GM12878 (cell line): ENCODE data around the gene AGER. TPM values are rescaled to one million over a fixed set of nuclear protein-coding genes. Genes with fewer than 3 reads are reported as not detected.

Experiments used
- ATAC-seq: fragments of 200-7000 bp; cut with Tn5 transposase; 3 replicates; pipeline ENCODE4 v1.9.1; 2020; ENCODE audit warnings: mild to moderate bottlenecking, moderate library complexity
- BruUV-seq: library from RNA; stranded (reverse); fragments of 400-500 nt; replicated peaks from 2 replicates; lab custom pipeline; 2021; lab: Mats Ljungman, UMichigan
- CTCF ChIA-PET: fragments of 300-600 bp; sonication (Branson Sonifier 250); formaldehyde crosslinking; extraction: SDS; loops from one replicate; lab custom pipeline; 2021; ENCODE audit warnings: inconsistent platforms; lab: Yijun Ruan, JAX
- POLR2A ChIA-PET: fragments of 350-600 bp; formaldehyde crosslinking; extraction: SDS; loops from one replicate; lab custom pipeline; 2021; ENCODE audit warnings: inconsistent platforms; lab: Charles Lee
- RAD21 ChIA-PET: fragments of 300-600 bp; sonication (Branson Sonifier 250); formaldehyde crosslinking; loops from one replicate; lab custom pipeline; 2023; ENCODE audit warnings: antibody characterized with exemption; ENCODE audit not compliant: unreplicated experiment; lab: Charles Lee
- SMC1A ChIA-PET: fragments of 300-600 bp; sonication (Branson Sonifier 250); formaldehyde crosslinking; loops from one replicate; lab custom pipeline; 2023; ENCODE audit not compliant: unreplicated experiment, uncharacterized antibody; lab: Charles Lee
- DNase-seq: peaks from one replicate; pipeline ENCODE4 v3.0.0-alpha.2; 2011; ENCODE audit warnings: low read depth, low spot score
- FAIRE-seq: peaks from 3 replicates; lab custom pipeline; 2011; peaks lifted over from hg19 to GRCh38; lab: Jason Lieb, UNC
- H2AFZ ChIP-seq: 2 replicates; pipeline ENCODE4 v1.6.0; 2011; ENCODE audit warnings: low read depth, low read length, control low read depth; ENCODE audit not compliant: control insufficient read depth
- H3K27ac ChIP-seq: 2 replicates; pipeline ENCODE4 v1.5.1; 2011; ENCODE audit warnings: control low read depth; ENCODE audit not compliant: control insufficient read depth, insufficient read depth
- H3K27me3 ChIP-seq, 2 experiments: replicated peaks in 1 of 2; 2 replicates each; pipeline versions ENCODE4 v1.6.0 to v1.6.1; 2011; ENCODE audit warnings: low read length in 1 of 2; ENCODE audit not compliant: control insufficient read depth in 2 of 2, insufficient read depth in 2 of 2
- H3K36me3 ChIP-seq, 2 experiments: 2 replicates each; pipeline ENCODE4 v1.5.1; 2011; ENCODE audit warnings: low read length in 1 of 2; ENCODE audit not compliant: control insufficient read depth in 2 of 2, insufficient read depth in 2 of 2
- H3K4me1 ChIP-seq: 2 replicates; pipeline ENCODE4 v1.6.1; 2011; ENCODE audit warnings: mild to moderate bottlenecking, low read length, moderate library complexity, mixed read lengths; ENCODE audit not compliant: control insufficient read depth, insufficient read depth
- H3K4me2 ChIP-seq: 2 replicates; pipeline ENCODE4 v1.6.0; 2011; ENCODE audit warnings: control low read depth; ENCODE audit not compliant: control insufficient read depth, insufficient read depth
- H3K4me3 ChIP-seq: fragments of 200-600 bp; sonication (generic); 2 replicates; pipeline ENCODE4 v1.5.1; 2016
- H3K79me2 ChIP-seq: 2 replicates; pipeline ENCODE4 v1.6.0; 2011; ENCODE audit warnings: low read length; ENCODE audit not compliant: control insufficient read depth, insufficient read depth
- H3K9ac ChIP-seq: 2 replicates; pipeline ENCODE4 v1.8.0; 2011; ENCODE audit warnings: low read length, control low read depth, mixed read lengths; ENCODE audit not compliant: control insufficient read depth, insufficient read depth
- H3K9me3 ChIP-seq: replicated peaks from 3 replicates; pipeline ENCODE4 v1.5.1; 2011; ENCODE audit warnings: mild to moderate bottlenecking, low read length; ENCODE audit not compliant: control insufficient read depth, insufficient read depth
- H4K20me1 ChIP-seq: 2 replicates; pipeline ENCODE4 v1.6.0; 2011; ENCODE audit not compliant: control insufficient read depth, insufficient read depth
- BHLHE40 ChIP-seq, 2 experiments: fragments of 450-650 bp in 1 of 2; IDR thresholded peaks; 2 replicates each; pipeline ENCODE4 v1.6.1; 2011 to 2017; ENCODE audit warnings: low read depth in 2 of 2, borderline replicate concordance in 1 of 2, improper control_type of control experiment in 1 of 2, low read length in 1 of 2, mild to moderate bottlenecking in 1 of 2
- CBX3 ChIP-seq: fragments of 200-600 bp; sonication (generic); IDR thresholded peaks from 2 replicates; pipeline ENCODE4 v1.6.1; 2016; ENCODE audit warnings: low read depth, borderline replicate concordance
- IKZF2 ChIP-seq, 2 experiments: fragments of 450-650 bp; IDR thresholded peaks; 2 replicates each; pipeline ENCODE4 v1.6.1; 2017; ENCODE audit warnings: mild to moderate bottlenecking in 2 of 2, moderate library complexity in 2 of 2
- NBN ChIP-seq: fragments of 450-650 bp; IDR thresholded peaks from 2 replicates; pipeline ENCODE4 v1.6.1; 2016
- NR2C2 ChIP-seq: IDR thresholded peaks from 2 replicates; pipeline ENCODE4 v1.6.1; 2011; ENCODE audit warnings: borderline replicate concordance, low read depth; ENCODE audit not compliant: control insufficient read depth, insufficient read length
- PKNOX1 ChIP-seq: fragments of 450-650 bp; IDR thresholded peaks from 2 replicates; pipeline ENCODE4 v1.6.1; 2016; ENCODE audit warnings: mild to moderate bottlenecking
- POLR2AphosphoS5 ChIP-seq: IDR thresholded peaks from 2 replicates; pipeline ENCODE4 v1.6.1; 2011; ENCODE audit warnings: mild to moderate bottlenecking, low read length, inconsistent platforms
- RB1 ChIP-seq: fragments of 450-650 bp; formaldehyde crosslinking; IDR thresholded peaks from 2 replicates; pipeline ENCODE4 v1.6.1; 2017; ENCODE audit warnings: mild to moderate bottlenecking, borderline replicate concordance
- SREBF1 ChIP-seq: IDR thresholded peaks from 2 replicates; pipeline ENCODE4 v1.6.1; 2012; ENCODE audit warnings: mild to moderate bottlenecking, low read length
- TAF1 ChIP-seq: IDR thresholded peaks from 2 replicates; pipeline ENCODE4 v1.6.1; 2011; ENCODE audit warnings: mild to moderate bottlenecking, low read depth, low read length, borderline replicate concordance
- TBL1XR1 ChIP-seq: IDR thresholded peaks from 2 replicates; pipeline ENCODE4 v1.6.1; 2012; ENCODE audit warnings: low read depth, low read length, improper control_type of control experiment
- ZNF592 ChIP-seq: fragments of 450-650 bp; IDR thresholded peaks from 2 replicates; pipeline ENCODE4 v1.6.1; 2017; ENCODE audit warnings: mild to moderate bottlenecking, moderate library complexity
- WGBS: methylation state at CpG from one replicate; pipeline ENCODE4 v1.1.6; 2016; ENCODE audit warnings: low lambda C conversion rate; ENCODE audit not compliant: insufficient replicate concordance, insufficient coverage; ENCODE audit errors: missing lambda C conversion rate; 5-methylcytosine and 5-hydroxymethylcytosine counted together
- in situ Hi-C: fragments of 300-500 bp; cut with MboI; formaldehyde crosslinking; loops from 9 replicates; pipeline ENCODE4 v1.14.3; 2018; ENCODE audit warnings: mixed read lengths
- intact Hi-C: fragments of 100-400 bp; cut with micrococcal nuclease; formaldehyde crosslinking; loops from one replicate; pipeline ENCODE4 v1.14.2; 2022; ENCODE audit not compliant: unreplicated experiment
- polyA plus RNA-seq, 11 experiments: library from polyadenylated mRNA; depleted of rRNA in 4 of 11; unstranded in 6 of 11; stranded (reverse) in 5 of 11; fragments of >200 nt; fragmentation: Nextera tagmentation in 4 of 11; fragmentation: Illumina TruSeq in 1 of 11; extraction: Ambion mirVana in 4 of 11; extraction: Trizol in 1 of 11; gene quantifications; 1 replicate in 1 of 11; 2 replicates in 10 of 11; pipeline versions ENCODE4 v1.2.1 to v1.2.3, GENCODE V29; 2011 to 2016; ENCODE audit warnings: inconsistent platforms in 2 of 11, missing spikeins in 2 of 11, low read depth in 1 of 11
- total RNA-seq, 4 experiments: library from RNA; depleted of rRNA in 3 of 4; stranded (reverse); fragments of >200 nt in 3 of 4; fragmentation: Illumina TruSeq in 1 of 4; extraction: Trizol in 1 of 4; gene quantifications; 2 replicates each; pipeline versions ENCODE4 v1.2.1 to v1.2.3, GENCODE V29; 2013 to 2021
- TF ChIP-seq, protein P1 (sequence below): fragments of 450-650 bp; IDR thresholded peaks from 2 replicates; pipeline ENCODE4 v1.6.1; 2017; ENCODE audit warnings: low read depth, mild to moderate bottlenecking, moderate library complexity

AGER gene
- total and polyA plus RNA-seq, 10 of the 15 experiments (the other 5 are each of a cell fraction or from before 2014, with no cell fraction given): 1.1 to 18.2 (median 3.9) TPM

- no peak for TF ChIP-seq CBX3
- no peak for TF ChIP-seq RB1
- TF ChIP-seq SREBF1: no peak
Measured at GRCh38 chr6:32179766-32180405, 4.2 kb downstream of the AGER start (continued).

DNA sequence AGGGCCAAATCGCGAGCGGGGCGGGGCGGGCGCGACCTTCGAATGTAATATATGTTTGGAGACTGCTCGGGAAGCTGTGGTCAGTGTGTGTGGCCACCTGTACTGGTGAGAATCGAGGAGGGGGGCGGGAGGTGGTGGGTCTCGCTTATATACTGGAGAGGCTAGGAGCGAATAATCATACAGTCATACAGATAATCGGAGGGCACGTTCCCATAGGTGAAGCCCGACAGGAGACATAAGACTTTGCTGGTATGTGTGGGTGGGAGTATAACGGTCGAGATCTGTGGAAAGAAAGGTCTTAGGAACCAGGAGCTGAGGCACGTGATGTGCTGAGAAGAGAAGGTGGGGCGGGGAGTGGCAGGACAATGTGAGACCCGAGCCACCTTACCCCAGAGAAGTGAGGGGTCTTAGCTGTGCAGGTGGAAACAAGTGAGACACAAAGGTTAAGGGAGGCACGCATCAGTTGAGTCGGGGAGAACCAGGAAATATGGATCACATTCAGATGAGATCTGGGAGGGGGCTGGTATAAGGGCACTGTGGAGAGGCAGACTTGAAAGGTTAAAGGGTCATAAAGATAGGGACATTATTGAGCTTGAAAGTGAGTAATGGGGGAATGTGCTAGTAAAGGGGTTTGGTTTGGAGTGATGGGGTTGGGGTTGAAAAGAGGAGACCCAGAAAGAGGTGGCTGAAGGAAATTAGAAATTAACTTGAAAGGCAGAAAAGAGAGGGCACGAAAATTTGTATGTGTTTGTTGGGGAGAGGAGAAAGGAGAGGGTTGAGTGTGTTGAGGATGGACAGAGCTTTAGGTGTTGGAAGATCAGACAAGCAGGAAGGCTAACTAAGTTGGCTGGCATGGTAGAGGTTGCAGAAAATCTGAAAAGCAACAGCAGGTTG is 5.3 kb downstream of the AGER start:
- BruUV-seq: TSS peak; percentile 82
- DNase-seq (no peak), ATAC-seq (no peak), FAIRE-seq (peak; percentile 44)
- H3K9me3 ChIP-seq: no peaks in the 10 kb centered on the region
- no peaks in the 10 kb centered on the region for H4K20me1 ChIP-seq
- POLR2A ChIA-PET: interaction anchor here (0.6 to 5.7 kb wide), 6 partner anchors 11 to 1252 kb away, joined by 3 to 123 read pairs (median 7); partner anchors contain the start of genes ATF6B, GPSM3 and PBX2
- in situ Hi-C loops (no loop called here), intact Hi-C loops (no loop called here)
- H3K4me1 ChIP-seq: peaks cover 10% of the 10 kb centered on the region
- peaks cover 22% of the 10 kb centered on the region for H3K79me2 ChIP-seq
- SMC1A ChIA-PET: interaction anchor here (1.7 to 4.2 kb wide), 2 partner anchors 10 to 13 kb away, joined by 6 to 41 read pairs; partner anchors contain the start of genes GPSM3 and PBX2
- H2AFZ ChIP-seq: peak overlapping the region; percentile 35
- H3K9ac ChIP-seq: peak overlapping the region; percentile 91
- 3% methylated on average over 15 of the region's 24 CpGs for WGBS
- H3K4me3 ChIP-seq: peak overlapping the region; percentile 86
- no peaks in the 10 kb centered on the region for H3K27me3 ChIP-seq
- RAD21 ChIA-PET: interaction anchor here (1.1 to 1.9 kb wide), 4 partner anchors 10 to 17 kb away, joined by 6 to 9 read pairs (median 6); partner anchors contain the start of gene GPSM3
- peaks cover under 1 to 3% of the 10 kb centered on the region in 2 experiments; a peak in 3 of 4 replicates for H3K36me3 ChIP-seq
- peak overlapping the region; percentile 79 for H3K27ac ChIP-seq
- H3K4me2 ChIP-seq: peak overlapping the region; percentile 77
- CTCF ChIA-PET: interaction anchor here (0.7 to 2.2 kb wide), 5 partner anchors 12 to 50 kb away, joined by 3 to 19 read pairs (median 3); partner anchors contain the start of gene GPSM3
- TF ChIP-seq PKNOX1 (no peak), TBL1XR1 (no peak), NR2C2 (no peak), IKZF2 (IDR thresholded peaks at IDR 0.05) (peak; percentile 16 to 34; a peak in 2 of 4 replicates), TAF1 (no peak), ZNF592 (no peak), BHLHE40 (IDR thresholded peaks at IDR 0.05; ENCODE audit: borderline replicate concordance in 1 of 2, low read depth in 2 of 2, low read length in 1 of 2) (peak in 1 of 2 experiments; percentile 42; a peak in 2 of 4 replicates), NBN (peak; percentile 83), POLR2AphosphoS5 (peak; percentile 26; the same call in 1 of the 2 replicates)
- TF ChIP-seq, protein P1, sequence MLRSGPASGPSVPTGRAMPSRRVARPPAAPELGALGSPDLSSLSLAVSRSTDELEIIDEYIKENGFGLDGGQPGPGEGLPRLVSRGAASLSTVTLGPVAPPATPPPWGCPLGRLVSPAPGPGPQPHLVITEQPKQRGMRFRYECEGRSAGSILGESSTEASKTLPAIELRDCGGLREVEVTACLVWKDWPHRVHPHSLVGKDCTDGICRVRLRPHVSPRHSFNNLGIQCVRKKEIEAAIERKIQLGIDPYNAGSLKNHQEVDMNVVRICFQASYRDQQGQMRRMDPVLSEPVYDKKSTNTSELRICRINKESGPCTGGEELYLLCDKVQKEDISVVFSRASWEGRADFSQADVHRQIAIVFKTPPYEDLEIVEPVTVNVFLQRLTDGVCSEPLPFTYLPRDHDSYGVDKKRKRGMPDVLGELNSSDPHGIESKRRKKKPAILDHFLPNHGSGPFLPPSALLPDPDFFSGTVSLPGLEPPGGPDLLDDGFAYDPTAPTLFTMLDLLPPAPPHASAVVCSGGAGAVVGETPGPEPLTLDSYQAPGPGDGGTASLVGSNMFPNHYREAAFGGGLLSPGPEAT: peak; percentile 61; the same call in 1 of the 2 replicates
